ENCODE results near the gene C3. TPM values are rescaled to one million over a fixed set of nuclear protein-coding genes. Genes with fewer than 3 reads are reported as not detected.
A peak's percentile ranks its signal among the peaks of the same experiment; 100 is the strongest.

Gene C3
- total RNA-seq, 1 donor from 2014 or later: 71.5 TPM

- peak overlapping the region; percentile 73 to 85 (median 83) for H3K9ac ChIP-seq (ENCODE audit: low read depth in 1 of 3, low read length in 3 of 3)
- H3K9me3 ChIP-seq (ENCODE audit: control insufficient read depth in 3 of 3, low read length in 3 of 3): no peaks in the 10 kb centered on the region
- peaks cover 43 to 51% (median 44%) of the 10 kb centered on the region in 3 donors for H3K4me1 ChIP-seq (ENCODE audit: control insufficient read depth in 3 of 3, insufficient read depth in 3 of 3, low read length in 3 of 3)
- peak overlapping the region; percentile 99 for H3K27ac ChIP-seq (ENCODE audit: low read depth, low read length)
- no peaks in the 10 kb centered on the region for H3K27me3 ChIP-seq (ENCODE audit: control insufficient read depth in 3 of 3, insufficient read depth in 3 of 3, low read length in 3 of 3)
- peak overlapping the region; percentile 59 to 76 (median 66) for H3K4me3 ChIP-seq (ENCODE audit: low read length in 3 of 3)
- H3K36me3 ChIP-seq (ENCODE audit: control insufficient read depth in 3 of 3, insufficient read depth in 3 of 3, low read length in 3 of 3): peaks cover 11 to 15% (median 13%) of the 10 kb centered on the region in 3 donors
Observed at GRCh38 chr19:6737873-6738786, 17.7 kb upstream of the C3 start.

- Histone ChIP-seq H3K4me1 (ENCODE audit: control insufficient read depth in 3 of 3, insufficient read depth in 3 of 3, low read length in 3 of 3) (peaks cover 37 to 43% (median 38%) of the 10 kb centered on the region in 3 donors), H3K4me3 (ENCODE audit: low read length in 3 of 3) (peak within 1 kb of the TSS; percentile 82 to 86 (median 83)), H3K27ac (ENCODE audit: low read depth, low read length) (peak within 1 kb of the TSS; percentile 99), H3K9me3 (ENCODE audit: control insufficient read depth in 3 of 3, low read length in 3 of 3) (no peaks in the 10 kb centered on the region), H3K9ac (ENCODE audit: low read depth in 1 of 3, low read length in 3 of 3) (peak within 1 kb of the TSS; percentile 84 to 91 (median 89)), H3K27me3 (ENCODE audit: control insufficient read depth in 3 of 3, insufficient read depth in 3 of 3, low read length in 3 of 3) (no peaks in the 10 kb centered on the region), H3K36me3 (ENCODE audit: control insufficient read depth in 3 of 3, insufficient read depth in 3 of 3, low read length in 3 of 3) (peaks cover 10 to 13% (median 12%) of the 10 kb centered on the region in 3 donors)
Observed at GRCh38 chr19:6737284-6737872, 16.9 kb upstream of the C3 start, which contains the start of gene GPR108. Gene GPR108, minus strand, starts transcription at chr19:6737580. Its CDS starts 4 bp downstream, at chr19:6737576.

- Histone ChIP-seq H3K4me3 (ENCODE audit: low read length in 3 of 3) (peak overlapping the region; percentile 82 to 86 (median 83)), H3K27me3 (ENCODE audit: control insufficient read depth in 3 of 3, insufficient read depth in 3 of 3, low read length in 3 of 3) (no peaks in the 10 kb centered on the region), H3K9ac (ENCODE audit: low read depth in 1 of 3, low read length in 3 of 3) (peak overlapping the region; percentile 84 to 91 (median 89)), H3K27ac (ENCODE audit: low read depth, low read length) (peak overlapping the region; percentile 95), H3K9me3 (ENCODE audit: control insufficient read depth in 3 of 3, low read length in 3 of 3) (no peaks in the 10 kb centered on the region), H3K4me1 (ENCODE audit: control insufficient read depth in 3 of 3, insufficient read depth in 3 of 3, low read length in 3 of 3) (peaks cover 34 to 39% (median 38%) of the 10 kb centered on the region in 3 donors), H3K36me3 (ENCODE audit: control insufficient read depth in 3 of 3, insufficient read depth in 3 of 3, low read length in 3 of 3) (peaks cover 13 to 18% (median 17%) of the 10 kb centered on the region in 3 donors)
Observed at GRCh38 chr19:6736917-6737283, 16.4 kb upstream of the C3 start.

GRCh38 chr19:6736169-6736916 is 15.9 kb upstream of the C3 start:
- Histone ChIP-seq H3K4me1 (ENCODE audit: control insufficient read depth in 3 of 3, insufficient read depth in 3 of 3, low read length in 3 of 3) (peaks cover 29 to 34% (median 32%) of the 10 kb centered on the region in 3 donors), H3K36me3 (ENCODE audit: control insufficient read depth in 3 of 3, insufficient read depth in 3 of 3, low read length in 3 of 3) (peaks cover 14 to 22% (median 16%) of the 10 kb centered on the region in 3 donors), H3K27me3 (ENCODE audit: control insufficient read depth in 3 of 3, insufficient read depth in 3 of 3, low read length in 3 of 3) (no peaks in the 10 kb centered on the region), H3K27ac (ENCODE audit: low read depth, low read length) (peak overlapping the region; percentile 95), H3K9me3 (ENCODE audit: control insufficient read depth in 3 of 3, low read length in 3 of 3) (no peaks in the 10 kb centered on the region), H3K9ac (ENCODE audit: low read depth in 1 of 3, low read length in 3 of 3) (peak overlapping the region; percentile 84 to 91 (median 89)), H3K4me3 (ENCODE audit: low read length in 3 of 3) (peak overlapping the region; percentile 82 to 86 (median 83))

GRCh38 chr19:6735181-6735911 is 14.9 kb upstream of the C3 start:
- Histone ChIP-seq H3K27me3 (ENCODE audit: control insufficient read depth in 3 of 3, insufficient read depth in 3 of 3, low read length in 3 of 3) (no peaks in the 10 kb centered on the region), H3K4me1 (ENCODE audit: control insufficient read depth in 3 of 3, insufficient read depth in 3 of 3, low read length in 3 of 3) (peaks cover 24 to 28% (median 27%) of the 10 kb centered on the region in 3 donors), H3K9ac (ENCODE audit: low read depth in 1 of 3, low read length in 3 of 3) (peak overlapping the region in 2 of 3 donors; percentile 89 to 91), H3K36me3 (ENCODE audit: control insufficient read depth in 3 of 3, insufficient read depth in 3 of 3, low read length in 3 of 3) (peaks cover 14 to 23% (median 14%) of the 10 kb centered on the region in 3 donors), H3K9me3 (ENCODE audit: control insufficient read depth in 3 of 3, low read length in 3 of 3) (no peaks in the 10 kb centered on the region), H3K27ac (ENCODE audit: low read depth, low read length) (no peak overlapping the region), H3K4me3 (ENCODE audit: low read length in 3 of 3) (no peak overlapping the region)

GRCh38 chr19:6734096-6734696 is 13.7 kb upstream of the C3 start:
- Histone ChIP-seq H3K4me3 (ENCODE audit: low read length in 3 of 3) (no peak overlapping the region), H3K9ac (ENCODE audit: low read depth in 1 of 3, low read length in 3 of 3) (no peak overlapping the region), H3K27me3 (ENCODE audit: control insufficient read depth in 3 of 3, insufficient read depth in 3 of 3, low read length in 3 of 3) (no peaks in the 10 kb centered on the region), H3K9me3 (ENCODE audit: control insufficient read depth in 3 of 3, low read length in 3 of 3) (no peaks in the 10 kb centered on the region), H3K27ac (ENCODE audit: low read depth, low read length) (no peak overlapping the region), H3K4me1 (ENCODE audit: control insufficient read depth in 3 of 3, insufficient read depth in 3 of 3, low read length in 3 of 3) (peaks cover 23 to 27% (median 26%) of the 10 kb centered on the region in 3 donors), H3K36me3 (ENCODE audit: control insufficient read depth in 3 of 3, insufficient read depth in 3 of 3, low read length in 3 of 3) (peaks cover 14 to 23% (median 14%) of the 10 kb centered on the region in 3 donors)

GRCh38 chr19:6733338-6734095 is 13.1 kb upstream of the C3 start:
- Histone ChIP-seq H3K36me3 (ENCODE audit: control insufficient read depth in 3 of 3, insufficient read depth in 3 of 3, low read length in 3 of 3) (peaks cover 14 to 23% (median 14%) of the 10 kb centered on the region in 3 donors), H3K27me3 (ENCODE audit: control insufficient read depth in 3 of 3, insufficient read depth in 3 of 3, low read length in 3 of 3) (no peaks in the 10 kb centered on the region), H3K27ac (ENCODE audit: low read depth, low read length) (no peak overlapping the region), H3K4me3 (ENCODE audit: low read length in 3 of 3) (no peak overlapping the region), H3K9me3 (ENCODE audit: control insufficient read depth in 3 of 3, low read length in 3 of 3) (no peaks in the 10 kb centered on the region), H3K4me1 (ENCODE audit: control insufficient read depth in 3 of 3, insufficient read depth in 3 of 3, low read length in 3 of 3) (peaks cover 16 to 21% (median 20%) of the 10 kb centered on the region in 3 donors), H3K9ac (ENCODE audit: low read depth in 1 of 3, low read length in 3 of 3) (no peak overlapping the region)

GRCh38 chr19:6732803-6733337 is 12.4 kb upstream of the C3 start:
- H3K27ac ChIP-seq (ENCODE audit: low read depth, low read length): no peak overlapping the region
- no peak overlapping the region for H3K9ac ChIP-seq (ENCODE audit: low read depth in 1 of 3, low read length in 3 of 3)
- H3K9me3 ChIP-seq (ENCODE audit: control insufficient read depth in 3 of 3, low read length in 3 of 3): no peaks in the 10 kb centered on the region
- no peaks in the 10 kb centered on the region for H3K27me3 ChIP-seq (ENCODE audit: control insufficient read depth in 3 of 3, insufficient read depth in 3 of 3, low read length in 3 of 3)
- no peak overlapping the region for H3K4me3 ChIP-seq (ENCODE audit: low read length in 3 of 3)
- H3K4me1 ChIP-seq (ENCODE audit: control insufficient read depth in 3 of 3, insufficient read depth in 3 of 3, low read length in 3 of 3): peaks cover 10 to 14% (median 13%) of the 10 kb centered on the region in 3 donors
- H3K36me3 ChIP-seq (ENCODE audit: control insufficient read depth in 3 of 3, insufficient read depth in 3 of 3, low read length in 3 of 3): peaks cover 14 to 23% (median 14%) of the 10 kb centered on the region in 3 donors

All from skeletal muscle tissue (tissue), 4 donors.